SKM-1 (cell line): ENCODE results near the gene SLIT3.

Experiments
- DNase-seq: peaks from one replicate; lab custom pipeline; 2025; ENCODE audit not compliant: unreplicated experiment; lab: John Stamatoyannopoulos, UW

SLIT3 gene

GRCh38 chr5:169048181-169049125 is 252.5 kb downstream of the SLIT3 start:
- DNase-seq, result no peak

- no peak for DNase-seq
These were observed 256.0 kb downstream of the SLIT3 start for GRCh38 chr5:169044962-169045361.

GRCh38 chr5:169041180-169041579 is 259.8 kb downstream of the SLIT3 start:
- DNase-seq, result no peak

- no peak for DNase-seq
These were observed 261.3 kb downstream of the SLIT3 start for GRCh38 chr5:169039592-169039991.

- DNase-seq, result no peak
These were observed 263.5 kb downstream of the SLIT3 start for GRCh38 chr5:169037466-169037865.

GRCh38 chr5:169036079-169036805 is 264.7 kb downstream of the SLIT3 start:
- DNase-seq, result no peak

- no peak for DNase-seq
These were observed 271.2 kb downstream of the SLIT3 start for GRCh38 chr5:169029661-169030274.

GRCh38 chr5:169029037-169029436 is 271.9 kb downstream of the SLIT3 start:
- no peak for DNase-seq

- no peak for DNase-seq
These were observed 273.4 kb downstream of the SLIT3 start for GRCh38 chr5:169027501-169028061.

GRCh38 chr5:169025491-169025890 is 275.4 kb downstream of the SLIT3 start:
- no peak for DNase-seq

GRCh38 chr5:169024421-169024820 is 276.5 kb downstream of the SLIT3 start:
- DNase-seq, result no peak

- DNase-seq, result no peak
These were observed 278.2 kb downstream of the SLIT3 start for GRCh38 chr5:169022718-169023117.

GRCh38 chr5:169020102-169020501 is 280.8 kb downstream of the SLIT3 start:
- no peak for DNase-seq

- DNase-seq, result no peak
These were observed 282.0 kb downstream of the SLIT3 start for GRCh38 chr5:169018925-169019324.

GRCh38 chr5:169015991-169016390 is 284.9 kb downstream of the SLIT3 start:
- no peak for DNase-seq

- DNase-seq, result no peak
These were observed 287.1 kb downstream of the SLIT3 start for GRCh38 chr5:169013846-169014245.

GRCh38 chr5:169013208-169013728 is 287.7 kb downstream of the SLIT3 start:
- no peak for DNase-seq

GRCh38 chr5:169012450-169012849 is 288.5 kb downstream of the SLIT3 start:
- no peak for DNase-seq

- no peak for DNase-seq
These were observed 289.5 kb downstream of the SLIT3 start for GRCh38 chr5:169011451-169011850.

GRCh38 chr5:169011009-169011408 is 289.9 kb downstream of the SLIT3 start:
- DNase-seq, result no peak

- DNase-seq, result no peak
These were observed 291.8 kb downstream of the SLIT3 start for GRCh38 chr5:169009123-169009522.
